IMR-90 (cell line): Measurements from ENCODE around the gene E2F4. TPM values are rescaled to one million over a fixed set of nuclear protein-coding genes. Genes with fewer than 3 reads are reported as not detected.

Experiments used
- ATAC-seq: fragments of 200-7000 bp; cut with Tn5 transposase; 2 replicates; pipeline ENCODE4 v1.9.1; 2020; ENCODE audit warnings: low read depth, mild to moderate bottlenecking, moderate library complexity
- BruUV-seq: library from RNA; stranded (reverse); fragments of 400-500 nt; replicated peaks from 2 replicates; lab custom pipeline; 2021; lab: Mats Ljungman, UMichigan
- CTCF ChIA-PET: fragments of 300-600 bp; formaldehyde crosslinking; extraction: SDS; loops from one replicate; lab custom pipeline; 2021; ENCODE audit warnings: antibody characterized with exemption; lab: Yijun Ruan, JAX
- POLR2A ChIA-PET: fragments of 300-600 bp; sonication (Branson Sonifier 250); formaldehyde crosslinking; loops from one replicate; lab custom pipeline; 2022; ENCODE audit warnings: antibody characterized with exemption; ENCODE audit not compliant: unreplicated experiment; lab: Charles Lee
- DNase-seq: peaks from one replicate; pipeline ENCODE4 v3.0.0; 2013
- H2AFZ ChIP-seq: replicated peaks from 2 replicates; pipeline ENCODE3; 2013; ENCODE audit warnings: low read length, mild to moderate bottlenecking; ENCODE audit not compliant: poor library complexity
- H2AK5ac ChIP-seq: 2 replicates; pipeline ENCODE4 v1.6.1; 2013; ENCODE audit warnings: low read depth, low read length, inconsistent platforms
- H2AK9ac ChIP-seq: replicated peaks from 2 replicates; pipeline ENCODE3; 2013; ENCODE audit warnings: mild to moderate bottlenecking, low read depth, low read length, moderate library complexity; ENCODE audit not compliant: poor library complexity
- H2BK120ac ChIP-seq: 2 replicates; pipeline ENCODE4 v1.6.1; 2013; ENCODE audit warnings: low read depth, low read length, inconsistent platforms
- H2BK15ac ChIP-seq: 3 replicates; pipeline ENCODE4 v1.6.1; 2013; ENCODE audit warnings: low read depth, low read length, inconsistent platforms
- H2BK20ac ChIP-seq: 2 replicates; pipeline ENCODE4 v1.6.1; 2013; ENCODE audit warnings: low read depth, mild to moderate bottlenecking, inconsistent platforms, low read length, moderate library complexity
- H2BK5ac ChIP-seq: 2 replicates; pipeline ENCODE4 v1.6.1; 2013; ENCODE audit warnings: mild to moderate bottlenecking, low read depth, low read length, inconsistent platforms; ENCODE audit not compliant: poor library complexity, severe bottlenecking
- H3K14ac ChIP-seq: replicated peaks from 2 replicates; pipeline ENCODE4 v1.6.1; 2013; ENCODE audit warnings: low read depth, low read length, inconsistent platforms
- H3K18ac ChIP-seq: 2 replicates; pipeline ENCODE4 v1.6.1; 2013; ENCODE audit warnings: low read depth, low read length, control low read depth
- H3K23ac ChIP-seq: 2 replicates; pipeline ENCODE4 v1.6.1; 2013; ENCODE audit warnings: low read depth, low read length, inconsistent platforms
- H3K27ac ChIP-seq: 2 replicates; pipeline ENCODE4 v1.5.1; 2013; ENCODE audit warnings: mild to moderate bottlenecking, control low read depth, low read length; ENCODE audit not compliant: insufficient read depth
- H3K27me3 ChIP-seq: 2 replicates; pipeline ENCODE4 v1.6.1; 2013; ENCODE audit warnings: low read length; ENCODE audit not compliant: control insufficient read depth, insufficient read depth
- H3K36me3 ChIP-seq: 2 replicates; pipeline ENCODE4 v1.6.1; 2013; ENCODE audit warnings: low read length, mixed read lengths; ENCODE audit not compliant: control insufficient read depth, insufficient read depth
- H3K4ac ChIP-seq: 2 replicates; pipeline ENCODE4 v1.6.1; 2013; ENCODE audit warnings: low read depth, low read length, inconsistent platforms
- H3K4me1 ChIP-seq: 2 replicates; pipeline ENCODE4 v1.6.1; 2013; ENCODE audit warnings: low read length, mixed read lengths; ENCODE audit not compliant: control insufficient read depth, insufficient read depth
- H3K4me2 ChIP-seq: 2 replicates; pipeline ENCODE4 v1.6.1; 2013; ENCODE audit warnings: low read depth, mild to moderate bottlenecking, control low read depth, low read length, moderate library complexity
- H3K4me3 ChIP-seq: 2 replicates; pipeline ENCODE4 v1.5.1; 2013; ENCODE audit warnings: low read depth, mild to moderate bottlenecking, control low read depth, low read length, moderate library complexity; ENCODE audit not compliant: insufficient read depth
- H3K56ac ChIP-seq: 2 replicates; pipeline ENCODE4 v1.6.1; 2013; ENCODE audit warnings: low read length, inconsistent platforms; ENCODE audit not compliant: insufficient read depth; ENCODE audit errors: extremely low read depth
- H3K79me1 ChIP-seq, 2 experiments: 2 replicates each; pipeline ENCODE4 v1.6.1; 2013; ENCODE audit warnings: low read length in 2 of 2, inconsistent platforms in 1 of 2, low read depth in 1 of 2
- H3K9ac ChIP-seq: 2 replicates; pipeline ENCODE4 v1.6.1; 2013; ENCODE audit warnings: low read depth, low read length, control low read depth
- H3K9me1 ChIP-seq: 2 replicates; pipeline ENCODE4 v1.6.1; 2013; ENCODE audit warnings: low read length, inconsistent platforms; ENCODE audit not compliant: insufficient read depth
- H3K9me3 ChIP-seq: 2 replicates; pipeline ENCODE4 v1.6.1; 2013; ENCODE audit warnings: low read length; ENCODE audit not compliant: control insufficient read depth, insufficient read depth
- H4K20me1 ChIP-seq: 2 replicates; pipeline ENCODE4 v1.6.1; 2013; ENCODE audit warnings: low read length, inconsistent platforms; ENCODE audit not compliant: insufficient read depth
- H4K5ac ChIP-seq: 2 replicates; pipeline ENCODE4 v1.6.1; 2013; ENCODE audit warnings: mild to moderate bottlenecking, low read depth, low read length, control low read depth
- H4K8ac ChIP-seq, 2 experiments: 2 replicates each; pipeline ENCODE4 v1.6.1; 2013; ENCODE audit warnings: low read depth in 2 of 2, low read length in 2 of 2, control low read depth in 1 of 2, inconsistent platforms in 1 of 2
- H4K91ac ChIP-seq: 2 replicates; pipeline ENCODE4 v1.6.1; 2013; ENCODE audit warnings: low read depth, low read length, inconsistent platforms; ENCODE audit not compliant: insufficient read depth
- BHLHE40 ChIP-seq: fragments of 150-350 bp; IDR thresholded peaks from 2 replicates; pipeline ENCODE4 v1.6.1; 2016; ENCODE audit warnings: mild to moderate bottlenecking, low read depth, low read length
- CEBPB ChIP-seq: IDR thresholded peaks from 2 replicates; pipeline ENCODE4 v1.6.1; 2012; ENCODE audit warnings: low read depth, low read length, improper control_type of control experiment
- CHD1 ChIP-seq: IDR thresholded peaks from 2 replicates; pipeline ENCODE4 v1.6.1; 2012; ENCODE audit warnings: low read depth, low read length, improper control_type of control experiment
- FOS ChIP-seq: fragments of 150-350 bp; IDR thresholded peaks from 2 replicates; pipeline ENCODE4 v1.6.1; 2016; ENCODE audit warnings: low read depth, low read length
- MAFK ChIP-seq: IDR thresholded peaks from 2 replicates; pipeline ENCODE4 v1.6.1; 2012; ENCODE audit warnings: low read depth, low read length, improper control_type of control experiment
- MAZ ChIP-seq: IDR thresholded peaks from 2 replicates; pipeline ENCODE4 v1.6.1; 2012; ENCODE audit warnings: low read depth, mild to moderate bottlenecking, low read length, improper control_type of control experiment, moderate library complexity, borderline replicate concordance
- MXI1 ChIP-seq: IDR thresholded peaks from 2 replicates; pipeline ENCODE4 v1.6.1; 2012; ENCODE audit warnings: low read depth, mild to moderate bottlenecking, low read length, moderate library complexity, borderline replicate concordance
- NFE2L2 ChIP-seq: fragments of 150-350 bp; IDR thresholded peaks from 2 replicates; pipeline ENCODE4 v1.6.1; 2016; ENCODE audit warnings: low read depth, mild to moderate bottlenecking, low read length
- POLR2A ChIP-seq: IDR thresholded peaks from 2 replicates; pipeline ENCODE4 v1.6.1; 2012; ENCODE audit warnings: mild to moderate bottlenecking, low read depth, low read length
- RAD21 ChIP-seq: IDR thresholded peaks from 2 replicates; pipeline ENCODE4 v1.6.1; 2012; ENCODE audit warnings: low read length, improper control_type of control experiment
- RCOR1 ChIP-seq: IDR thresholded peaks from 2 replicates; pipeline ENCODE4 v1.6.1; 2012; ENCODE audit warnings: mild to moderate bottlenecking, low read length, improper control_type of control experiment; ENCODE audit not compliant: insufficient replicate concordance
- RFX5 ChIP-seq: IDR thresholded peaks from 2 replicates; pipeline ENCODE4 v1.8.0; 2012; ENCODE audit warnings: low read depth, mild to moderate bottlenecking, low read length, moderate library complexity
- SMC3 ChIP-seq: fragments of 150-350 bp; IDR thresholded peaks from 2 replicates; pipeline ENCODE4 v1.6.1; 2016; ENCODE audit warnings: low read depth, mild to moderate bottlenecking, antibody characterized with exemption, low read length, moderate library complexity
- WGBS, 2 experiments: methylation state at CpG; one replicate each; pipeline versions ENCODE4 v1.1.5 to v1.1.7; 2013; ENCODE audit warnings: missing lambda C conversion rate in 2 of 2; ENCODE audit not compliant: insufficient read length in 1 of 2; ENCODE audit errors: extremely low coverage in 2 of 2; 5-methylcytosine and 5-hydroxymethylcytosine counted together
- dilution Hi-C: fragments of 300-500 bp; cut with HindIII; formaldehyde crosslinking; loops from one replicate; pipeline ENCODE4 v1.14.3; 2018; ENCODE audit warnings: low sequenced_read_pairs; ENCODE audit not compliant: unreplicated experiment
- in situ Hi-C: fragments of 300-500 bp; cut with MboI; formaldehyde crosslinking; loops from 3 replicates; pipeline ENCODE4 v1.14.3; 2019; ENCODE audit warnings: low sequenced_read_pairs, inconsistent platforms, mixed read lengths
- intact Hi-C: fragments of 100-400 bp; cut with micrococcal nuclease; formaldehyde crosslinking; loops from 2 replicates; pipeline ENCODE4 v1.10.0; 2022
- polyA plus RNA-seq, 3 experiments: library from polyadenylated mRNA; depleted of rRNA; stranded (reverse); fragments of >200 nt; gene quantifications; 2 replicates each; pipeline ENCODE4 v1.2.3, GENCODE V29; 2012; ENCODE audit warnings: low replicate concordance in 1 of 3
- total RNA-seq: library from RNA; depleted of rRNA; stranded (reverse); fragments of >200 nt; gene quantifications from 2 replicates; pipeline ENCODE4 v1.2.3, GENCODE V29; 2012
- TF ChIP-seq, protein P1 (sequence below): fragments of 150-350 bp; IDR thresholded peaks from 2 replicates; pipeline ENCODE4 v1.6.1; 2017; ENCODE audit warnings: mild to moderate bottlenecking, antibody characterized with exemption, low read length, low read depth
- TF ChIP-seq, protein P2 (sequence below): conservative IDR thresholded peaks from 2 replicates; pipeline ENCODE4 v1.5.1; 2012; ENCODE audit warnings: mild to moderate bottlenecking, low read depth, low read length, improper control_type of control experiment
- TF ChIP-seq, protein P3 (sequence below): fragments of 150-350 bp; IDR thresholded peaks from 2 replicates; pipeline ENCODE4 v1.6.1; 2016; ENCODE audit warnings: low read depth, mild to moderate bottlenecking, low read length, moderate library complexity, borderline replicate concordance

E2F4 gene
- total and polyA plus RNA-seq, 2 of the 4 experiments (the other 2 are of a cell fraction), result 63.4 to 103 TPM

DNA sequence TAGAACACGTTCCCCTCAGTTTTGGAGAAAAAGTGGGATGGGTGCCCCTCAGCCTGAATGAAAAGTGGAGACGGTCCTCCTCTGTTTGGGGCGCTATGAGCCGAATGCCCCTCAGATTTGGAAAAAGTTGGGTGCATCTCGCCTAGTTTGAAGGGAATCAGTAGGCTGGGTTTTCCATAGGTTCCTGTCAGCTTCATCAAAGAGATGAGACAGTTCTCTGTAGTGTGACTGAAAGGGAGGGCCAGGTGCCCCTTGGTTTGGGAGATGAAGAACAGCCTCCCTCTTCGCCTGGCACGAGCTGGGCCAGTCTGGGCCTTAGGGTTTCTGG lies 56.1 kb downstream of the E2F4 start:
- H2AFZ ChIP-seq, result peak overlapping the region; percentile 90
- CTCF ChIA-PET, result interaction anchor here (1.5 kb wide), 1 partner anchor 13 kb away, joined by 4 read pairs; no protein-coding TSS in a partner anchor
- H3K4me3 ChIP-seq, result peak overlapping the region; percentile 59
- ATAC-seq, result no peak
- H3K4me2 ChIP-seq, result peak overlapping the region; percentile 88
- no peak overlapping the region; the same call in 1 of the 2 replicates for H2BK120ac ChIP-seq
- H4K20me1 ChIP-seq, result no peaks in the 10 kb centered on the region; the same call in 1 of the 2 replicates
- peak overlapping the region; percentile 93 for H2AK5ac ChIP-seq
- H3K9ac ChIP-seq, result peak overlapping the region; percentile 81
- peak overlapping the region; percentile 35 to 83; a peak in 3 of 4 replicates for H4K8ac ChIP-seq
- BruUV-seq, result no TSS peak
- no peak overlapping the region for H2BK5ac ChIP-seq
- in situ Hi-C loops, result no loop called here
- no peaks in the 10 kb centered on the region for H3K36me3 ChIP-seq
- 4% methylated on average over 3 of the region's 7 CpGs; no CpG with 5 or more reads in 1 of the 2 experiments for WGBS, 2 experiments
- no peak for DNase-seq
- peak overlapping the region; percentile 34; the same call in 1 of the 3 replicates for H2BK15ac ChIP-seq
- H4K91ac ChIP-seq, result peak overlapping the region; percentile 73
- H3K56ac ChIP-seq, result peak overlapping the region; percentile 46; the same call in 1 of the 2 replicates
- no peak overlapping the region for H4K5ac ChIP-seq
- H3K23ac ChIP-seq, result peak overlapping the region; percentile 87
- no peaks in the 10 kb centered on the region for H3K27me3 ChIP-seq
- peak overlapping the region; percentile 24; the same call in 1 of the 2 replicates for H2BK20ac ChIP-seq
- dilution Hi-C loops, result no loop called here
- peaks cover 22% of the 10 kb centered on the region for H3K9me1 ChIP-seq
- H2AK9ac ChIP-seq, result peak overlapping the region; percentile 87
- peak overlapping the region; percentile 60 for H3K14ac ChIP-seq
- peak overlapping the region; percentile 57; the same call in 1 of the 2 replicates for H3K27ac ChIP-seq
- no peak overlapping the region for H3K18ac ChIP-seq
- H3K4ac ChIP-seq, result peak overlapping the region; percentile 79
- TF ChIP-seq MAZ, result no peak
- TF ChIP-seq RAD21, result no peak
- no peak for TF ChIP-seq RFX5
- no peak for TF ChIP-seq NFE2L2
- TF ChIP-seq CEBPB, result no peak
- no peak for TF ChIP-seq FOS
- no peak for TF ChIP-seq MXI1
- no peak for TF ChIP-seq MAFK
- no peak for TF ChIP-seq SMC3
- no peak for TF ChIP-seq CHD1
- no peak for TF ChIP-seq POLR2A
- TF ChIP-seq, protein P1, sequence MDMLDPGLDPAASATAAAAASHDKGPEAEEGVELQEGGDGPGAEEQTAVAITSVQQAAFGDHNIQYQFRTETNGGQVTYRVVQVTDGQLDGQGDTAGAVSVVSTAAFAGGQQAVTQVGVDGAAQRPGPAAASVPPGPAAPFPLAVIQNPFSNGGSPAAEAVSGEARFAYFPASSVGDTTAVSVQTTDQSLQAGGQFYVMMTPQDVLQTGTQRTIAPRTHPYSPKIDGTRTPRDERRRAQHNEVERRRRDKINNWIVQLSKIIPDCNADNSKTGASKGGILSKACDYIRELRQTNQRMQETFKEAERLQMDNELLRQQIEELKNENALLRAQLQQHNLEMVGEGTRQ, result no peak
- TF ChIP-seq, protein P2, sequence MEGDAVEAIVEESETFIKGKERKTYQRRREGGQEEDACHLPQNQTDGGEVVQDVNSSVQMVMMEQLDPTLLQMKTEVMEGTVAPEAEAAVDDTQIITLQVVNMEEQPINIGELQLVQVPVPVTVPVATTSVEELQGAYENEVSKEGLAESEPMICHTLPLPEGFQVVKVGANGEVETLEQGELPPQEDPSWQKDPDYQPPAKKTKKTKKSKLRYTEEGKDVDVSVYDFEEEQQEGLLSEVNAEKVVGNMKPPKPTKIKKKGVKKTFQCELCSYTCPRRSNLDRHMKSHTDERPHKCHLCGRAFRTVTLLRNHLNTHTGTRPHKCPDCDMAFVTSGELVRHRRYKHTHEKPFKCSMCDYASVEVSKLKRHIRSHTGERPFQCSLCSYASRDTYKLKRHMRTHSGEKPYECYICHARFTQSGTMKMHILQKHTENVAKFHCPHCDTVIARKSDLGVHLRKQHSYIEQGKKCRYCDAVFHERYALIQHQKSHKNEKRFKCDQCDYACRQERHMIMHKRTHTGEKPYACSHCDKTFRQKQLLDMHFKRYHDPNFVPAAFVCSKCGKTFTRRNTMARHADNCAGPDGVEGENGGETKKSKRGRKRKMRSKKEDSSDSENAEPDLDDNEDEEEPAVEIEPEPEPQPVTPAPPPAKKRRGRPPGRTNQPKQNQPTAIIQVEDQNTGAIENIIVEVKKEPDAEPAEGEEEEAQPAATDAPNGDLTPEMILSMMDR, result no peak
- no peak for TF ChIP-seq RCOR1
- no peak for TF ChIP-seq BHLHE40
- TF ChIP-seq, protein P3, sequence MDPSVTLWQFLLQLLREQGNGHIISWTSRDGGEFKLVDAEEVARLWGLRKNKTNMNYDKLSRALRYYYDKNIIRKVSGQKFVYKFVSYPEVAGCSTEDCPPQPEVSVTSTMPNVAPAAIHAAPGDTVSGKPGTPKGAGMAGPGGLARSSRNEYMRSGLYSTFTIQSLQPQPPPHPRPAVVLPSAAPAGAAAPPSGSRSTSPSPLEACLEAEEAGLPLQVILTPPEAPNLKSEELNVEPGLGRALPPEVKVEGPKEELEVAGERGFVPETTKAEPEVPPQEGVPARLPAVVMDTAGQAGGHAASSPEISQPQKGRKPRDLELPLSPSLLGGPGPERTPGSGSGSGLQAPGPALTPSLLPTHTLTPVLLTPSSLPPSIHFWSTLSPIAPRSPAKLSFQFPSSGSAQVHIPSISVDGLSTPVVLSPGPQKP, result no peak
- H3K4me1 ChIP-seq, result peaks cover 38% of the 10 kb centered on the region
- POLR2A ChIA-PET, result no interaction called here
- H3K9me3 ChIP-seq, result no peaks in the 10 kb centered on the region
- intact Hi-C loops, result loop anchor here (5.0 kb wide), 1 partner anchor 144 kb away; the partner anchor contains the start of gene TPPP3
- peaks cover 11 to 57% of the 10 kb centered on the region in 2 experiments; a peak in 3 of 4 replicates for H3K79me1 ChIP-seq
